H1 (cell line): ENCODE measurements around the gene TUBGCP2. TPM values are rescaled to one million over a fixed set of nuclear protein-coding genes. Genes with fewer than 3 reads are reported as not detected.

Experiments
- CTCF ChIA-PET: fragments of 300-600 bp; sonication (Branson Sonifier 250); formaldehyde crosslinking; loops from one replicate; lab custom pipeline; 2021; ENCODE audit not compliant: partially characterized antibody; lab: Charles Lee
- POLR2A ChIA-PET: fragments of 300-600 bp; sonication (Branson Sonifier 250); formaldehyde crosslinking; loops from one replicate; lab custom pipeline; 2021; ENCODE audit warnings: inconsistent platforms; ENCODE audit not compliant: partially characterized antibody; lab: Charles Lee
- DNase-seq, 2 experiments: peaks; one replicate each; pipeline versions ENCODE4 v3.0.0 to v3.0.0-alpha.2; 2010 to 2022; ENCODE audit warnings: low spot score in 2 of 2, low read depth in 1 of 2, mixed read lengths in 1 of 2
- FAIRE-seq: peaks from 2 replicates; lab custom pipeline; 2011; peaks lifted over from hg19 to GRCh38; lab: Jason Lieb, UNC
- H2AFZ ChIP-seq: 2 replicates; pipeline ENCODE4 v1.8.1; 2012; ENCODE audit warnings: low read length, inconsistent platforms
- H2AK5ac ChIP-seq: 2 replicates; pipeline ENCODE4 v1.6.1; 2013; ENCODE audit warnings: low read depth, low read length
- H2BK120ac ChIP-seq: replicated peaks from 2 replicates; pipeline ENCODE3; 2013; ENCODE audit warnings: low read depth, low read length, inconsistent platforms
- H2BK12ac ChIP-seq: 2 replicates; pipeline ENCODE4 v1.6.1; 2013; ENCODE audit warnings: low read depth, low read length
- H2BK15ac ChIP-seq: 2 replicates; pipeline ENCODE4 v1.6.1; 2013; ENCODE audit warnings: low read length
- H2BK20ac ChIP-seq: 2 replicates; pipeline ENCODE4 v1.6.1; 2013; ENCODE audit warnings: low read length
- H2BK5ac ChIP-seq: 2 replicates; pipeline ENCODE4 v1.6.1; 2013; ENCODE audit warnings: low read depth, low read length
- H3K14ac ChIP-seq: 2 replicates; pipeline ENCODE4 v1.6.1; 2013; ENCODE audit warnings: inconsistent platforms; ENCODE audit not compliant: insufficient read length
- H3K18ac ChIP-seq: 2 replicates; pipeline ENCODE4 v1.6.1; 2013; ENCODE audit warnings: low read length; ENCODE audit errors: extremely low read depth
- H3K23ac ChIP-seq: 2 replicates; pipeline ENCODE4 v1.6.1; 2013; ENCODE audit warnings: inconsistent platforms; ENCODE audit not compliant: insufficient read length
- H3K23me2 ChIP-seq: 2 replicates; pipeline ENCODE4 v1.6.1; 2013; ENCODE audit warnings: low read depth, low read length
- H3K27ac ChIP-seq: 2 replicates; pipeline ENCODE4 v1.6.1; 2011; ENCODE audit warnings: low read depth, low read length, inconsistent platforms
- H3K27me3 ChIP-seq, 4 experiments: replicated peaks in 1 of 4; 1 replicate in 1 of 4; 2 replicates in 3 of 4; pipeline versions ENCODE4 v1.6.1 to v1.8.1; 2011 to 2013; ENCODE audit warnings: low read length in 3 of 4, mild to moderate bottlenecking in 3 of 4, inconsistent platforms in 2 of 4, mixed read lengths in 2 of 4, moderate library complexity in 1 of 4; ENCODE audit not compliant: control insufficient read depth in 3 of 4, insufficient read depth in 3 of 4; ENCODE audit errors: extremely low read depth in 1 of 4
- H3K36me3 ChIP-seq, 4 experiments: 2 replicates each; pipeline versions ENCODE4 v1.6.1 to v1.8.1; 2011 to 2013; ENCODE audit warnings: mild to moderate bottlenecking in 4 of 4, low read length in 3 of 4, moderate library complexity in 2 of 4, control low read depth in 1 of 4, inconsistent platforms in 1 of 4; ENCODE audit not compliant: insufficient read depth in 4 of 4, control insufficient read depth in 2 of 4
- H3K4ac ChIP-seq: replicated peaks from 2 replicates; pipeline ENCODE3; 2013; ENCODE audit warnings: low read length, low read depth, mixed read lengths, inconsistent platforms; ENCODE audit not compliant: insufficient read length
- H3K4me1 ChIP-seq, 4 experiments: replicated peaks in 1 of 4; 1 replicate in 1 of 4; 2 replicates in 3 of 4; pipeline versions ENCODE4 v1.6.1 to v1.8.1; 2011 to 2013; ENCODE audit warnings: low read length in 3 of 4, inconsistent platforms in 2 of 4, mixed read lengths in 1 of 4; ENCODE audit not compliant: insufficient read depth in 4 of 4, control insufficient read depth in 3 of 4
- H3K4me2 ChIP-seq, 2 experiments: 2 replicates each; pipeline versions ENCODE4 v1.6.1 to v1.8.1; 2011 to 2013; ENCODE audit warnings: low read depth in 2 of 2, low read length in 2 of 2, control low read depth in 1 of 2, inconsistent platforms in 1 of 2, mild to moderate bottlenecking in 1 of 2; ENCODE audit not compliant: insufficient read depth in 1 of 2
- H3K4me3 ChIP-seq, 4 experiments: fragments of 200-600, 300-600 bp in 1 of 4; sonication (generic), shearing (Covaris generic), sonication (Bioruptor Twin) in 1 of 4; 2 replicates each; pipeline versions ENCODE4 v1.5.1 to v1.8.1; 2011 to 2016; ENCODE audit warnings: low read length in 4 of 4, low read depth in 3 of 4, control low read depth in 2 of 4, inconsistent platforms in 2 of 4, mild to moderate bottlenecking in 2 of 4, mixed read lengths in 1 of 4, moderate library complexity in 1 of 4; ENCODE audit not compliant: insufficient read depth in 2 of 4; ENCODE audit errors: extremely low read depth in 1 of 4
- H3K56ac ChIP-seq: replicated peaks from 2 replicates; pipeline ENCODE3; 2013; ENCODE audit warnings: low read depth, mild to moderate bottlenecking, mixed read lengths, low read length, inconsistent platforms; ENCODE audit not compliant: insufficient read length
- H3K79me1 ChIP-seq: 2 replicates; pipeline ENCODE4 v1.6.1; 2013; ENCODE audit warnings: low read depth, low read length, control low read depth
- H3K79me2 ChIP-seq, 2 experiments: 2 replicates each; pipeline versions ENCODE4 v1.6.1 to v1.8.1; 2012 to 2013; ENCODE audit warnings: low read length in 2 of 2, mild to moderate bottlenecking in 2 of 2, inconsistent platforms in 1 of 2; ENCODE audit not compliant: insufficient read depth in 2 of 2, control insufficient read depth in 1 of 2
- H3K9ac ChIP-seq, 4 experiments: replicated peaks in 1 of 4; 1 replicate in 1 of 4; 2 replicates in 3 of 4; pipeline versions ENCODE4 v1.6.1 to v1.8.1; 2011 to 2013; ENCODE audit warnings: low read depth in 3 of 4, low read length in 3 of 4, control low read depth in 2 of 4, mild to moderate bottlenecking in 2 of 4, moderate library complexity in 2 of 4, inconsistent platforms in 1 of 4; ENCODE audit errors: extremely low read depth in 1 of 4
- H3K9me3 ChIP-seq, 2 experiments: 2 replicates each; pipeline versions ENCODE4 v1.6.1 to v1.8.1; 2012 to 2013; ENCODE audit warnings: mild to moderate bottlenecking in 2 of 2, moderate library complexity in 2 of 2, control low read depth in 1 of 2, inconsistent platforms in 1 of 2, low read depth in 1 of 2, low read length in 1 of 2, mixed read lengths in 1 of 2; ENCODE audit not compliant: insufficient read depth in 2 of 2
- H4K20me1 ChIP-seq, 2 experiments: replicated peaks in 1 of 2; 2 replicates each; pipeline versions ENCODE3 to v1.8.1; 2011 to 2013; ENCODE audit warnings: inconsistent platforms in 2 of 2, low read length in 2 of 2, mild to moderate bottlenecking in 1 of 2; ENCODE audit not compliant: insufficient read depth in 2 of 2, control insufficient read depth in 1 of 2
- H4K5ac ChIP-seq: 2 replicates; pipeline ENCODE4 v1.6.1; 2013; ENCODE audit warnings: low read length, low read depth, mixed read lengths, inconsistent platforms; ENCODE audit not compliant: insufficient read length
- H4K8ac ChIP-seq: 2 replicates; pipeline ENCODE4 v1.8.0; 2013; ENCODE audit warnings: mild to moderate bottlenecking, moderate library complexity, low read length, inconsistent platforms; ENCODE audit not compliant: insufficient read depth; ENCODE audit errors: extremely low read depth
- H4K91ac ChIP-seq: replicated peaks from 2 replicates; pipeline ENCODE3; 2013; ENCODE audit warnings: low read length, mixed read lengths, inconsistent platforms; ENCODE audit not compliant: insufficient read length
- POU5F1 ChIP-seq: IDR thresholded peaks from 2 replicates; pipeline ENCODE4 v1.6.1; 2011; ENCODE audit warnings: low read depth, mild to moderate bottlenecking, low read length, moderate library complexity
- TCF12 ChIP-seq: IDR thresholded peaks from 2 replicates; pipeline ENCODE4 v1.6.1; 2011; ENCODE audit warnings: low read depth, mild to moderate bottlenecking, low read length
- WGBS, 2 experiments: shearing (Covaris generic) in 1 of 2; methylation state at CpG; one replicate each; pipeline versions ENCODE4 v1.1.6 to v1.1.7; 2013 to 2015; ENCODE audit warnings: low lambda C conversion rate in 2 of 2, mixed read lengths in 2 of 2, inconsistent platforms in 1 of 2, low coverage in 1 of 2, missing lambda C conversion rate in 1 of 2; ENCODE audit not compliant: insufficient replicate concordance in 2 of 2, insufficient coverage in 1 of 2, insufficient read length in 1 of 2; ENCODE audit errors: extremely low coverage in 1 of 2, missing lambda C conversion rate in 1 of 2; 5-methylcytosine and 5-hydroxymethylcytosine counted together
- polyA plus RNA-seq, 7 experiments: library from polyadenylated mRNA; depleted of rRNA in 3 of 7; stranded (reverse) in 5 of 7; unstranded in 2 of 7; fragments of >200 nt in 5 of 7; fragments of 200-250 nt in 2 of 7; gene quantifications; 1 replicate in 5 of 7; 2 replicates in 1 of 7; 4 replicates in 1 of 7; pipeline versions ENCODE4 v1.2.1 to v1.2.3, GENCODE V29; 2011 to 2013; ENCODE audit warnings: missing spikeins in 2 of 7, mixed read lengths in 2 of 7
- total RNA-seq: library from RNA; stranded (reverse); fragmentation: NEBNext Ultra II Directional; extraction: Animal tissue kit (Norgen Biotek cat#: 25700); gene quantifications from 2 replicates; pipeline ENCODE4 v1.2.1, GENCODE V29; 2021

TUBGCP2 gene
- total and polyA plus RNA-seq, 2 of the 8 experiments (the other 6 are each of a cell fraction or from before 2014, with no cell fraction given), result 34.9 to 51.9 TPM

DNA sequence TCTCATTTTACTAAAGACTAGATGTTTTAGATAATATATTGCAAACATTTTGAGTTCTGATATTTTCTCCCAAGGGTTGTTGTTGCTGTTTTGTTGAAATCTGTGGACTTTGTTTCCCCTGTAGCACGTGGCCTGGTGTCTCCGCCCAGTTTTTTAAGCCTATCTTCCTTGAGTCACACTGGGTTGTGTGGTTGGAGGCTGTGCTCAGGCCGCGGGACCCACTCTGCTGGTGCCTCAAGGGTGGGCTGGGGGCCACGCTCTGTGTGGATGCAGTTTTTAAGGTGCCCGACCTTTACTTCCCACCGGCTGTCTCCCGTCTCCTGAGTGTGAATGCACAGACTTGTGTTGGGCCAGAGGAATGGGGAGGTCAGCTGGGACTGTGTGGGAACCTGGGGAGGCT, 34.3 kb upstream of the TUBGCP2 start:
- Histone ChIP-seq H4K8ac (no peak overlapping the region), H3K27me3 (peaks cover 0 to 9% (median 4%) of the 10 kb centered on the region in 4 experiments; a peak in 3 of 7 replicates), H3K23me2 (peaks cover 16% of the 10 kb centered on the region; the same call in 1 of the 2 replicates), H4K20me1 (peaks cover 0 to 12% of the 10 kb centered on the region in 2 experiments), H2BK5ac (0 out of 2 replicates have a peak overlapping the region, but pooled peaks have one; percentile 35), H3K56ac (no peak overlapping the region), H3K9ac (no peak overlapping the region), H2AK5ac (0 out of 2 replicates have a peak overlapping the region, but pooled peaks have one; percentile 39), H3K4ac (no peak overlapping the region), H3K79me2 (no peaks in the 10 kb centered on the region), H4K5ac (no peak overlapping the region), H3K4me2 (no peak overlapping the region), H3K9me3 (no peaks in the 10 kb centered on the region), H4K91ac (no peak overlapping the region), H3K18ac (no peak overlapping the region), H3K4me3 (no peak overlapping the region), H3K4me1 (peaks cover 0 to 17% (median 1%) of the 10 kb centered on the region in 4 experiments; a peak in 3 of 7 replicates), H2BK120ac (no peak overlapping the region), H2BK20ac (no peak overlapping the region), H3K23ac (no peak overlapping the region), H3K36me3 (no peaks in the 10 kb centered on the region), H3K14ac (no peak overlapping the region), H3K27ac (no peak overlapping the region), H3K79me1 (no peaks in the 10 kb centered on the region), H2BK15ac (no peak overlapping the region), H2AFZ (no peak overlapping the region), H2BK12ac (peak overlapping the region; percentile 50; the same call in 1 of the 2 replicates)
- ChIA-PET POLR2A (interaction anchor here (0.6 to 2.3 kb wide), 8 partner anchors 9 to 1277 kb away, joined by 3 to 8 read pairs (median 3); partner anchors contain the start of genes FUOM and JAKMIP3), CTCF (interaction anchor here (1.6 to 4.9 kb wide), 2 partner anchors 9 to 14 kb away, joined by 4 to 27 read pairs; no protein-coding TSS in a partner anchor)
- WGBS, 2 experiments, result 84% methylated on average over 8 of the region's 8 CpGs; no CpG with 5 or more reads in 1 of the 2 experiments
- DNase-seq (no peak), FAIRE-seq (no peak)
- TF ChIP-seq POU5F1 (no peak), TCF12 (no peak)
